Islet of Langerhans (tissue), 1 donor: ENCODE data around the gene DOC2B.

Experiments
- FAIRE-seq: peaks from one replicate; lab custom pipeline; 2011; peaks lifted over from hg19 to GRCh38; lab: Jason Lieb, UNC

The DOC2B gene

DNA sequence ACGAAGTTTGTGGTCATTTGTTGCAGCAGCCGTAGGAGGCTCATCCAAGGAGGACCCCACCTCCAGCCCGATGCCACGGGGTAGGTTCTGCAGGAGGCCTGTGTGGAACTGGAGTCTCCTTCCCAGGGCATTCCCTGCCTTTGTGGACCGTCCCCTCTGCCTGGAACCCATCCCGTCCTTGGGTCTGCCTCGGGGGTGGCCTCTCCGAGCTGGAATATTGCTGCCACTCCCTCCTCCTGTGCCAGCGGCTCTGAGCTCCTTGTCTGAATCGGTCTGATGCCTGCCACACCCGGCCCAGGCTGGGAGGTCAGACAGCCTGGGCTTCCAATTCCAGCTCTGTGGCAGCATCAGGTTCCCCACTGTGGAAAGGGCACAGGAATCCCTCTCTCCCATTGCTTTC, 18.8 kb downstream of the DOC2B start:
- FAIRE-seq, result no peak

GRCh38 chr17:161481-161880, 20.0 kb downstream of the DOC2B start:
- FAIRE-seq, result no peak

GRCh38 chr17:160336-160735, 21.1 kb downstream of the DOC2B start:
- FAIRE-seq, result no peak

DNA sequence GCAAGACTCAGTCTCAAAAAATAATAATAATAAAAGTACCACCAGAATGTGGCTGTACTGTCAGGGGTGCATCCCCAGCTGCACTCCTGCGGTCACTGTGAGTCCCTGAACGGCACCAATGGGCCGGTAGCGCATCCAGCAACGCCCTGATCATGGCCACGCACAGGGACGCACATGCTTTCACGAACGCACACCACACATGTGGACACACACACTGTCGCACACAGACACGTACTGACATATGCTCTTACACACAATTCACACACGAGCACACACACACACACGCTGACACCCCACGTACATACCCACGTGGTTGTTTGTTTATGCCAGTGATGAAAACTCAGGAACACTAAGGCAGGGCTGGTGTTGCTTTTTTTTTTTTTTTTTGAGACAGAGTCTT, 21.8 kb downstream of the DOC2B start:
- no peak for FAIRE-seq

- no peak for FAIRE-seq
These were observed 23.1 kb downstream of the DOC2B start for GRCh38 chr17:158379-158778.

DNA sequence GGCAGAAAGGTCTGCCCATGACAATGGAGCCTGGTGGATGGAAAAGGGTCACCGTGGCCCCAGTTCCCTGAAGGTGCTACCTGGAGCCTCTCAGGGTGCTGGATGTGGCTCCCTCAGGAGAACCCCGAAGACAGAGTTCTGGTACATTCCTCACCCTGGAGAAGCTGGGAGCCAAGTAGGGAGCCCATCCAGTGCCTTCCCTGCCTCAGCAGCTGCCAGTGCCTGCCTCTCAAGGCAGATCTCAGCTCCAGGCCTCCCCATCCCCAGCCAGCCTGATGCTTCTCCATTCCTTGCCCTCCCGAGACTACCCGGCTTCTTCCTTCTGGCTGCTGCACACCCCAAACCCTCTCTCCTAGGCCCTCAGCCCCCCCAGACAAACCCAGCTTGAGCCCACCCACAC, 23.5 kb downstream of the DOC2B start:
- FAIRE-seq, result no peak

GRCh38 chr17:156946-157345, 24.5 kb downstream of the DOC2B start:
- FAIRE-seq, result no peak

DNA sequence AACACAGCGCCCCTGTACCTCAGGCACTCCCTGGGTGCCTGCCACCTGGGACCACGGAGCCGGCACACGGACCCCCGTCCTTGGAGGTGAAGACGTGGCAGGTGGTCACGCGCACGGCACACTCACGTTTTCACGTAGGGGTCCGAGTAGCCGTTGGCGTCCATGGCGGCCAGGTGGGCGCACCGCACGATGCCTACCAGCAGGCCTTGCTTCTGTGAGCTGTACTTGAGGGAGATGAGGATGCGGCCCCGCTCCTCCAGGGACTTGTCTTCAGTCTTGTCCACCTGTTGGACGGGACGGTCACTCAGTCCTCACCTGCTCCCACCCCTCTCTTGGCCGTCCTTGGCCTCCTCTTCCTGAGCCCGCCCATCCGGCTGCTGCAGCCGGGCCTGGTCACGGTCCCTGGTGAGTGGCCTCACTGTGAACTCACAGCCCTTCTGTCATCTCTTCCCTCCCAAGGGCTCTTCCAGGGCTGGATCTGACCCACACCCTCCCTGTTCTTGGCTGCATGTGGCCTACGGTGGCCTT, 25.3 kb downstream of the DOC2B start:
- FAIRE-seq, result no peak

DNA sequence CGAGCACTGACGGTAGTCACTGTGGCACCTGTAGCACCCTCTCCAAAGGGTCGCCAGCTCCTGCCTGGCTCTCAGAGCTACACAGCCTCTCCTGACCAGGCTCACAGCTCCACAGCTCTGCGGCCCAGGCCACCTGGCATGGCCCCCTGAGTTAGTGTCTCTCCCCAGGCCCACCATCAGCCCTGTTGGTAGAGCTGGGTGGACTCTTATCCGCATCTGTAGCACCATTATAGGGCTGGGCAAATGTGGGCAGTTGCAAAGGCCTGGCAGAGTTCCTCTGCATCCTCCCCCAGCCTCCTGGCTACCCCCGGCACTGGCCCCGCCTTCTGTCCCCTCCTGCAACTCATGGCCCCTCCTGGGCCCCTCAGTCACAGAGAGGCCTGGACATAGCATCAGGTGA, 25.9 kb downstream of the DOC2B start:
- FAIRE-seq, result no peak

- no peak for FAIRE-seq
These were observed 27.6 kb downstream of the DOC2B start for GRCh38 chr17:153851-154250.

GRCh38 chr17:152860-153420, 28.5 kb downstream of the DOC2B start:
- FAIRE-seq, result no peak

- no peak for FAIRE-seq
These were observed 29.3 kb downstream of the DOC2B start for GRCh38 chr17:151886-152859.

GRCh38 chr17:151004-151403, 30.4 kb downstream of the DOC2B start:
- no peak for FAIRE-seq

- no peak for FAIRE-seq
These were observed 31.4 kb downstream of the DOC2B start for GRCh38 chr17:149897-150584.

- FAIRE-seq, result no peak
These were observed 32.2 kb downstream of the DOC2B start for GRCh38 chr17:149231-149630.

DNA sequence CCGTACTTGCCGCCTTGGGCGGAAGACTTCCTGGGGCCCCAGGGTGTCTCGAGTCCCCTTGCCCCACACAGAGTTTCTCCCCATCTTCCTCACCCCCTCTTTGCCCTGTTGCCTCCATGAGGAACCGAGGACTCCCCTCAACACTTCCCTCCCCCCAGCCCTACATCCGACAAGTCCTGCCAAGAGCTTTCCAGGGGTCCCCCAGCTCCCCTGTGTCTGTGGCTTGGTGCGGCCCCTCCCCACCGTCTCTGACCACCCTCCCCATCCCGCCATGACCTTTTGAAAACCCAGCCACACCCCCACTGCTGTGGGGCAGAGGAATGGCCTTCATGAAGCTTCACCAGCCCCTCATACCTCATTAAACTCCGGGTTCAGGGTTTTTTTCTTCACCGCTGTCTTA, 32.7 kb downstream of the DOC2B start:
- no peak for FAIRE-seq

DNA sequence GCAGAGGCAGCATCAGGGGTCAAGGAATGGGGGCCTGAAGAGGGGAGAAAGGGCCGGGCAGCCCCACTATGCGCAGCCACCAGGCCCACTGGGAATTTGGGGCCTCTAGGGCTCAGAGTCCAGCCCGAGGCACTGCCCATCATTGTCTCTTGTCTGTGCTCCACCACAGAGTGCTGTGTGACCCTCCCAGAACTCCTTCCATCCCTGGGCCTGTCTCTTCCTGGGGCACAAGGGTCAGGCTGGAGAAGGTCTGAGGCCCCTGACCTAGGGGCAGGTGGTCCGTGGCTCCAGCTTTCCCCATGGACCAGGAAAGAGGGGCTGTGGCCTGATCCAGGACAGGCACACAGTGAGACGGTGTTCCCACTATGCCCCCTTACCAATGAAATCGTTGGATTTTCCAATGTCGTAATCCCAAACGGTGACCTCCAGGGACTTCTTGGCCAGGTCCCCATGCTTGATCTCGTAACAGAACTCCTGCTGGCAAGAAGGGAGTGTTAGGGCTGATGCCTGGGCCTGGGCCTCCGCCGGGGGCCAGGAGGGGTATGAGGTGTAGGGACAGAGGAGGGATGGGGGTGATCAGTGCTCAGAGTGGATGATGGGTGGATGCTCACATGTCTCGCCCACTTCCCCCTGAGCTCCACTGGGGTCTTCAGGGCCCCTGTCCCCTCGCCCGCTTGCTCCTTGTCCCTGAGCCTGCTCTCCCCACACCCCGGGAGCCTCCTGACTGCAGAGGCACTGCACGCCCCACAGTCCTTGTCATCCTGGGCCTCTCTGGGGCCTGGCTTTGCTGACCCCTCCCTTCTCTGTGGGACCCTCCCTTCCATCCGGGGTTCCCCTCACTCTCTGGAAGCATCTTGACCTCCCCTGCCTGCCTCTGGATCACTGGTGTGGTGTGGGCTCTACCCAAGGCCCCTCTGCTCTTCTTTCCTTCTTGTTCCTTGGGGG, 33.4 kb downstream of the DOC2B start:
- no peak for FAIRE-seq

DNA sequence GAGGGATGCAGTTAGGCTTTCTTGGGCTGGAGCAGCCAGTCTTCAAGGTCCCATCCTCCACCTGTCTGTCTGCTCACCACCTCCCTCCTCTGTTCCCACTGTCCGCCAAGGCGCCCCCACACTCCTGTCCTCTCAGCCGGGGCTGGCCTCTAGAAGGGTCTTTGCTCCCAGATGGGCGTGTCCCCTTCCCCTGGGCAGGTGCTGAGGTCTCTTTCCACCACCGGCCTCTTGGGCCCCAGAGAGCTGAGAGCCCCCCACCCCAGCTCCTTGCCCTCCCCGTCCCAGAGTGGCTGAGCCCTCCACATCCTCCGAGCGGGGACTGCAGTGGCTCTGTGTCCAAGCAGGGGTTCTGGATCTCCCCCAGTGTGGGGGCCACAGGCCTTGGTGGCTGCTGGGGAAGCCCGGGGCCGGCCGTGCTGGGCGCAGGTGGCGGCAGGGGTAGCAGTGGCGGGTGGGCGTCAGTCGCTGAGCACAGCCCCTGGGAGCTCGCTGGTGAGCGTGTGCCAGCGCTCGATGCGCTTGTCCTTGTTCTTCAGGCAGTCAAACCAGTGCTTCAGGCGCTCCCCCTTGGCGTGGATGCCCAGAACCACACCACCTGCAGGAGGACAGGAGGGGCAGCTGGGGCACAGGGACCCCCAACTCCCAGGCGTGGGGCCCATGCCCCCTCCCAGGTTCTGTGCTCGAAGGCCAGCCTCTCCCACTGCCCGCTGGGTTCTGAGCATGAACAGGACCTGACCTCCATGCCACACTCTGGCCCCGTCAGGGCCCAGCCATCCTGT, 34.3 kb downstream of the DOC2B start:
- no peak for FAIRE-seq

DNA sequence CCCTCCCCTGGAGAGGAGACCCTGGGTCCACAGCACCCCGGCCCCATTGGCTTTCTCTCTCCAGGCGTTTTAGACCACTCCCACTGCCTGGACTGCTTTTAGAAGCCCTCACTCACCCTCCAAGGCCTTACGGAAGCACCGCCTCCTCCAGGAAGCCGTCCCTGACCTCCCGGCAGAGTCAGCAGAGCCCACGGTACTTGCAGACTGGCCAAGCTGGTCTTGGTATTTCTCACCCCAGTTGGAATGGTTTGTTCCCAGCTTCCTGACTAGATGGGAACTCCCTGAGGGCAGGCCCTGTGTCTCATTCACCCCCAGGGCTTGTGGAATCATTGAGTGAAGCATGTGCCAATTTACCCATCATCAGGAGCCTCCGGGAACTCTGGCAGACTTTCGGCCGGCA, 34.9 kb downstream of the DOC2B start:
- no peak for FAIRE-seq

GRCh38 chr17:145671-146541, 35.5 kb downstream of the DOC2B start:
- FAIRE-seq, result no peak
